WERI-Rb-1 (cell line): ENCODE measurements around the gene PNMA8C.

Source experiments
- DNase-seq: peaks from one replicate; pipeline ENCODE4 v3.0.0-alpha.2; 2020
- H3K27ac ChIP-seq: fragments of 250-450 bp; sonication (Bioruptor Pico); 2 replicates; pipeline ENCODE4 v1.5.1; 2020; ENCODE audit warnings: mild to moderate bottlenecking, moderate library complexity
- H3K27me3 ChIP-seq: fragments of 250-450 bp; sonication (Bioruptor Pico); 2 replicates; pipeline ENCODE4 v1.5.1; 2021; ENCODE audit warnings: mild to moderate bottlenecking, low read depth, moderate library complexity; ENCODE audit not compliant: insufficient read depth, severe bottlenecking
- H3K36me3 ChIP-seq: fragments of 250-450 bp; sonication (Bioruptor Pico); 2 replicates; pipeline ENCODE4 v1.5.1; 2020; ENCODE audit warnings: mild to moderate bottlenecking, moderate library complexity
- H3K4me3 ChIP-seq: 2 replicates; pipeline ENCODE4 v1.5.1; 2011; ENCODE audit warnings: low read depth, mild to moderate bottlenecking, control low read depth, low read length
- H3K9me3 ChIP-seq: fragments of 250-450 bp; sonication (Bioruptor Pico); 2 replicates; pipeline ENCODE4 v1.5.1; 2021; ENCODE audit warnings: mild to moderate bottlenecking, moderate library complexity; ENCODE audit not compliant: severe bottlenecking
- CTCF ChIP-seq: IDR thresholded peaks from 2 replicates; pipeline ENCODE4 v1.5.1; 2011; ENCODE audit warnings: low read depth, mild to moderate bottlenecking, control low read depth, inconsistent platforms, low read length

PNMA8C gene

GRCh38 chr19:46408664-46409039 is 20.1 kb downstream of the PNMA8C start:
- peak overlapping the region; percentile 29; the same call in 1 of the 2 replicates for H3K27ac ChIP-seq
- no peaks in the 10 kb centered on the region for H3K36me3 ChIP-seq
- H3K27me3 ChIP-seq = no peaks in the 10 kb centered on the region
- peak overlapping the region; percentile 14; the same call in 1 of the 2 replicates for H3K4me3 ChIP-seq
- no peaks in the 10 kb centered on the region for H3K9me3 ChIP-seq
- no peak for TF ChIP-seq CTCF
- peak; percentile 54 for DNase-seq

- no peak for TF ChIP-seq CTCF
- Histone ChIP-seq H3K36me3 (no peaks in the 10 kb centered on the region), H3K27me3 (no peaks in the 10 kb centered on the region), H3K27ac (peak overlapping the region; percentile 29; the same call in 1 of the 2 replicates), H3K9me3 (no peaks in the 10 kb centered on the region), H3K4me3 (peak overlapping the region; percentile 14; the same call in 1 of the 2 replicates)
- DNase-seq = no peak
Measured at GRCh38 chr19:46407856-46408663, 20.7 kb downstream of the PNMA8C start.

DNA sequence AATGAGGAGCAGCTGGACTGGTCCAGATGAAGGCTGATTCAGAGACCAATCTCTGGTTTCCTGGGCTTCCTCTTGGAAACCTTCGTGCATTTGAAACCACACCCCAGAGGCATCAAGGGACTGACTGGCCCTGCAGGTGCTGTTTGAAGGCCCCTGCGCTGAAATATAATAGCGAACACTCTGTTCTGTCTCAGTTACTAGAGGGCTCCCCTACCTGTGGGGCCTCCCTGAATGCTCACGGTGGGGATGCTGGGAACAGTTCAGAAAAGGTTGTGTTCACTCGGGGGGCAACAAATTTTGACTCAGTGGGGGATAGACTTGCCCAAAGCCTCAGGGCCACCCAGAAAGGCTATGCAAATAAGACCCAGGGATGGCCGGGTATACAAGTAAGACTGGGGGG is 21.8 kb downstream of the PNMA8C start:
- no peak for DNase-seq
- H3K27ac ChIP-seq = no peak overlapping the region
- H3K27me3 ChIP-seq = no peaks in the 10 kb centered on the region
- no peaks in the 10 kb centered on the region for H3K36me3 ChIP-seq
- no peaks in the 10 kb centered on the region for H3K9me3 ChIP-seq
- no peak overlapping the region for H3K4me3 ChIP-seq
- TF ChIP-seq CTCF = no peak

DNA sequence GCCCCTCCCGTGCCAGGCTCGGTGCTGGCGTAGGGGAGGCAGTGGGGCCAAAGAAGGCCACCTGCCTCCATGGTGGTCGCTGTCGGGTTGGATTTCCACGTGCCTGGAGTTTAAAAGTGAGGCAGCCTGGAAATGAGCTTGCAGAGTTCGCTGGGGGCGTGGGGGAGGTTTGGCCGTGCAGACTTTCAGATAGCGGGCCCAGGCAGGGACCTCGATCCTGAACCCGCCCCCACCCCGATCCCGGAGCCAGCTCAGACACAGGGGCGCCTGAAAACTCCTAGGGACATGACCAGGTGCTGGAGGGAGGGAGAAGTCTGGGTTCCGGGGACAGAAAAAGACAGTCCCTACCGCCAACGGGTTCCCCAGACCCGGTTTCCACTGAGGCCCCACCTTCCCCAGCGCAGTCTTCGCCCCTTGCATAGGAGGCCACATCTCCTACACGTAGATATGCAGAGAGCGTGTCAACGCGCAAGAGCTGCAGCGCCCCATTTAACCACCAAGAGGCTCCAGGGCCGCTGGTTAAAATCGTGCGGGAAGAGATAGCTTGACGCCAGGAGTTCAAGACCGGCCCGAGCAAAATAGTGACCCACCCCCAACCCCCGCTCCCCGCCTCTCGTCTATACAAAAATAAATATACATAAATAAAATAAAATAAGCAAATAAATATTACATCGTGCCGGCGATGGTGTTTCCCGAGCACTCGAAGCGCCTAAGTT is 23.8 kb downstream of the PNMA8C start:
- Histone ChIP-seq H3K27me3 (no peaks in the 10 kb centered on the region), H3K36me3 (no peaks in the 10 kb centered on the region), H3K27ac (no peak overlapping the region), H3K4me3 (no peak overlapping the region), H3K9me3 (no peaks in the 10 kb centered on the region)
- TF ChIP-seq CTCF = 0 out of 2 replicates have a peak, but pooled peaks have one; percentile 10
- no peak for DNase-seq

- H3K36me3 ChIP-seq = no peaks in the 10 kb centered on the region
- H3K9me3 ChIP-seq = no peaks in the 10 kb centered on the region
- no peak overlapping the region for H3K4me3 ChIP-seq
- H3K27me3 ChIP-seq = no peaks in the 10 kb centered on the region
- TF ChIP-seq CTCF = no peak
- H3K27ac ChIP-seq = no peak overlapping the region
- no peak for DNase-seq
Measured at GRCh38 chr19:46404055-46404752, 24.5 kb downstream of the PNMA8C start.
